Peyer's patch (tissue), 4 donors: ENCODE results near the gene CSK.

Source experiments
- POLR2A ChIP-seq, 2 donors: fragments of 450-650 bp; IDR thresholded peaks; one replicate each; pipeline ENCODE4 v1.5.1; 2017; ENCODE audit warnings: antibody characterized with exemption in 2 of 2, mild to moderate bottlenecking in 2 of 2, moderate library complexity in 2 of 2
- TF ChIP-seq, protein P1 (sequence below), 6 experiments: fragments of 450-650 bp in 4 of 6; fragments of 200-600 bp in 2 of 6; sonication (generic) in 1 of 6; IDR thresholded peaks; one replicate each; pipeline ENCODE4 v1.5.1; 2017 to 2019; ENCODE audit warnings: antibody characterized with exemption in 6 of 6, mild to moderate bottlenecking in 3 of 6, moderate library complexity in 1 of 6

GRCh38 chr15:74769463-74770025 lies 12.3 kb upstream of the CSK start:
- TF ChIP-seq, protein P1, sequence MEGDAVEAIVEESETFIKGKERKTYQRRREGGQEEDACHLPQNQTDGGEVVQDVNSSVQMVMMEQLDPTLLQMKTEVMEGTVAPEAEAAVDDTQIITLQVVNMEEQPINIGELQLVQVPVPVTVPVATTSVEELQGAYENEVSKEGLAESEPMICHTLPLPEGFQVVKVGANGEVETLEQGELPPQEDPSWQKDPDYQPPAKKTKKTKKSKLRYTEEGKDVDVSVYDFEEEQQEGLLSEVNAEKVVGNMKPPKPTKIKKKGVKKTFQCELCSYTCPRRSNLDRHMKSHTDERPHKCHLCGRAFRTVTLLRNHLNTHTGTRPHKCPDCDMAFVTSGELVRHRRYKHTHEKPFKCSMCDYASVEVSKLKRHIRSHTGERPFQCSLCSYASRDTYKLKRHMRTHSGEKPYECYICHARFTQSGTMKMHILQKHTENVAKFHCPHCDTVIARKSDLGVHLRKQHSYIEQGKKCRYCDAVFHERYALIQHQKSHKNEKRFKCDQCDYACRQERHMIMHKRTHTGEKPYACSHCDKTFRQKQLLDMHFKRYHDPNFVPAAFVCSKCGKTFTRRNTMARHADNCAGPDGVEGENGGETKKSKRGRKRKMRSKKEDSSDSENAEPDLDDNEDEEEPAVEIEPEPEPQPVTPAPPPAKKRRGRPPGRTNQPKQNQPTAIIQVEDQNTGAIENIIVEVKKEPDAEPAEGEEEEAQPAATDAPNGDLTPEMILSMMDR (IDR thresholded peaks at IDR 0.05) = no peak
- no peak for TF ChIP-seq POLR2A (IDR thresholded peaks at IDR 0.05)
